K562 (cell line): ENCODE measurements around the gene RFPL1. TPM values are rescaled to one million over a fixed set of nuclear protein-coding genes. Genes with fewer than 3 reads are reported as not detected.

Experiments
- AFF1 ChIP-seq, 2 experiments: fragments of 450-650 bp; IDR thresholded peaks; 2 replicates each; pipeline ENCODE4 v1.6.1; 2018; ENCODE audit warnings: mild to moderate bottlenecking in 2 of 2, low read depth in 1 of 2; ENCODE audit not compliant: partially characterized antibody in 2 of 2
- CC2D1A ChIP-seq: fragments of 450-650 bp; IDR thresholded peaks from 2 replicates; pipeline ENCODE4 v1.6.1; 2017; ENCODE audit warnings: mild to moderate bottlenecking
- CLOCK ChIP-seq: fragments of 250-450 bp; sonication (Bioruptor Pico); IDR thresholded peaks from 2 replicates; pipeline ENCODE4 v1.4.0; 2020; ENCODE audit warnings: mild to moderate bottlenecking, moderate library complexity, borderline replicate concordance
- DMBX1 ChIP-seq: fragments of 250-450 bp; sonication (Bioruptor Pico); IDR thresholded peaks from 2 replicates; pipeline ENCODE4 v1.8.0; 2022; ENCODE audit warnings: inconsistent platforms, mild to moderate bottlenecking, moderate library complexity, borderline replicate concordance
- EHMT2 ChIP-seq: fragments of 450-650 bp; IDR thresholded peaks from 2 replicates; pipeline ENCODE4 v1.6.1; 2018; ENCODE audit warnings: antibody characterized with exemption
- GMEB1 ChIP-seq: fragments of 250-450 bp; sonication (Bioruptor Pico); IDR thresholded peaks from 2 replicates; pipeline ENCODE4 v1.4.0; 2020; ENCODE audit warnings: mild to moderate bottlenecking
- HDAC2 ChIP-seq: fragments of 450-650 bp; IDR thresholded peaks from 2 replicates; pipeline ENCODE4 v1.6.1; 2016; ENCODE audit warnings: mild to moderate bottlenecking
- HLTF ChIP-seq: fragments of 450-650 bp; IDR thresholded peaks from 2 replicates; pipeline ENCODE4 v1.6.1; 2016
- MCM2 ChIP-seq: fragments of 450-650 bp; IDR thresholded peaks from 2 replicates; pipeline ENCODE4 v1.6.1; 2017; ENCODE audit warnings: low read depth, mild to moderate bottlenecking
- SRSF7 ChIP-seq: fragments of 200-400 bp; formaldehyde crosslinking; optimal IDR thresholded peaks from 2 replicates; pipeline ENCODE3; 2017; ENCODE audit warnings: mild to moderate bottlenecking, low read depth, low read length
- TSC22D4 ChIP-seq: fragments of 450-650 bp; IDR thresholded peaks from 2 replicates; pipeline ENCODE4 v1.6.1; 2016; ENCODE audit warnings: missing genetic modification characterization, missing biosample characterization, control low read depth
- ZNF644 ChIP-seq: fragments of 200-800 bp; sonication (Bioruptor generic); IDR thresholded peaks from 2 replicates; pipeline ENCODE4 v1.6.1; 2016; ENCODE audit warnings: low read depth, missing genetic modification characterization, missing compliant biosample characterization
- polyA plus RNA-seq, 8 experiments: library from polyadenylated mRNA; depleted of rRNA in 4 of 8; stranded (reverse) in 5 of 8; unstranded in 3 of 8; fragments of >200 nt; fragmentation: Nextera tagmentation in 2 of 8; fragmentation: Illumina TruSeq in 1 of 8; extraction: Ambion mirVana in 2 of 8; extraction: Trizol in 1 of 8; gene quantifications; 2 replicates each; pipeline versions ENCODE4 v1.2.1 to v1.2.3, GENCODE V29; 2011 to 2014; ENCODE audit warnings: inconsistent platforms in 1 of 8, missing spikeins in 1 of 8
- total RNA-seq, 7 experiments: library from RNA; depleted of rRNA in 6 of 7; stranded (reverse); fragments of >200 nt in 6 of 7; fragmentation: Illumina TruSeq in 2 of 7; extraction: Trizol in 2 of 7; gene quantifications; 2 replicates each; pipeline versions ENCODE4 v1.2.1 to v1.2.3, GENCODE V29; 2011 to 2021; ENCODE audit warnings: low replicate concordance in 1 of 7
- TF ChIP-seq, protein P1 (sequence below): sonication (generic); formaldehyde crosslinking; IDR thresholded peaks from 2 replicates; pipeline ENCODE4 v1.8.0; 2023; ENCODE audit warnings: mild to moderate bottlenecking, missing genetic modification reagents
- TF ChIP-seq, protein P2 (sequence below): sonication (generic); formaldehyde crosslinking; IDR thresholded peaks from 2 replicates; pipeline ENCODE4 v1.8.1; 2023; ENCODE audit warnings: mild to moderate bottlenecking, missing genetic modification reagents
- TF ChIP-seq, protein P3 (sequence below): sonication (generic); formaldehyde crosslinking; IDR thresholded peaks from 2 replicates; pipeline ENCODE4 v1.8.0; 2022; ENCODE audit warnings: mild to moderate bottlenecking, missing genetic modification reagents

Gene RFPL1
- total and polyA plus RNA-seq, 9 of the 15 experiments (the other 6 are each of a cell fraction or from before 2014, with no cell fraction given), result not detected

- no peak for TF ChIP-seq CLOCK (CRISPR knock-in tag)
- no peak for TF ChIP-seq CC2D1A
- TF ChIP-seq HDAC2, result no peak
- TF ChIP-seq TSC22D4 (tag), result no peak
- TF ChIP-seq, protein P1, sequence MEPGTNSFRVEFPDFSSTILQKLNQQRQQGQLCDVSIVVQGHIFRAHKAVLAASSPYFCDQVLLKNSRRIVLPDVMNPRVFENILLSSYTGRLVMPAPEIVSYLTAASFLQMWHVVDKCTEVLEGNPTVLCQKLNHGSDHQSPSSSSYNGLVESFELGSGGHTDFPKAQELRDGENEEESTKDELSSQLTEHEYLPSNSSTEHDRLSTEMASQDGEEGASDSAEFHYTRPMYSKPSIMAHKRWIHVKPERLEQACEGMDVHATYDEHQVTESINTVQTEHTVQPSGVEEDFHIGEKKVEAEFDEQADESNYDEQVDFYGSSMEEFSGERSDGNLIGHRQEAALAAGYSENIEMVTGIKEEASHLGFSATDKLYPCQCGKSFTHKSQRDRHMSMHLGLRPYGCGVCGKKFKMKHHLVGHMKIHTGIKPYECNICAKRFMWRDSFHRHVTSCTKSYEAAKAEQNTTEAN (CRISPR knock-in tag), result no peak
- TF ChIP-seq, protein P2, sequence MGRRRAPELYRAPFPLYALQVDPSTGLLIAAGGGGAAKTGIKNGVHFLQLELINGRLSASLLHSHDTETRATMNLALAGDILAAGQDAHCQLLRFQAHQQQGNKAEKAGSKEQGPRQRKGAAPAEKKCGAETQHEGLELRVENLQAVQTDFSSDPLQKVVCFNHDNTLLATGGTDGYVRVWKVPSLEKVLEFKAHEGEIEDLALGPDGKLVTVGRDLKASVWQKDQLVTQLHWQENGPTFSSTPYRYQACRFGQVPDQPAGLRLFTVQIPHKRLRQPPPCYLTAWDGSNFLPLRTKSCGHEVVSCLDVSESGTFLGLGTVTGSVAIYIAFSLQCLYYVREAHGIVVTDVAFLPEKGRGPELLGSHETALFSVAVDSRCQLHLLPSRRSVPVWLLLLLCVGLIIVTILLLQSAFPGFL, result no peak
- TF ChIP-seq DMBX1 (CRISPR knock-in tag), result 0 out of 2 replicates have a peak, but pooled peaks have one; percentile 19
- no peak for TF ChIP-seq GMEB1 (CRISPR knock-in tag)
- TF ChIP-seq AFF1 (IDR thresholded peaks at IDR 0.05; ENCODE audit: low read depth in 1 of 2, partially characterized antibody in 2 of 2), result peak in 1 of 2 experiments; percentile 76
- no peak for TF ChIP-seq MCM2
- TF ChIP-seq HLTF, result no peak
- TF ChIP-seq EHMT2, result peak; percentile 98
- TF ChIP-seq, protein P3, sequence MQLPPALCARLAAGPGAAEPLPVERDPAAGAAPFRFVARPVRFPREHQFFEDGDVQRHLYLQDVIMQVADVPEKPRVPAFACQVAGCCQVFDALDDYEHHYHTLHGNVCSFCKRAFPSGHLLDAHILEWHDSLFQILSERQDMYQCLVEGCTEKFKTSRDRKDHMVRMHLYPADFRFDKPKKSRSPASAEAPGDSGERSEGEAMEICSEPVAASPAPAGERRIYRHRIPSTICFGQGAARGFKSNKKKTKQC (CRISPR knock-in tag), result peak; percentile 86
- 0 out of 2 replicates have a peak, but pooled peaks have one; percentile 15 for TF ChIP-seq ZNF644 (tag)
- TF ChIP-seq SRSF7, result no peak
Measured at GRCh38 chr22:29478326-29479276, 40.2 kb downstream of the RFPL1 start (continued).
